Activated CD8-positive, alpha-beta memory T cell treated with anti-CD3 and anti-CD28 coated beads, Interleukin-2, amount 10 ng/mL, durations not matched to agents 7 days and 5 days (primary cell): ENCODE measurements around the gene HSPB6. TPM values are rescaled to one million over a fixed set of nuclear protein-coding genes. Genes with fewer than 3 reads are reported as not detected.
A peak's percentile ranks its signal among the peaks of the same experiment; 100 is the strongest.

Experiments
- ATAC-seq: fragments of 150-1000 bp; cut with Tn5 transposase; one replicate; pipeline ENCODE4 v1.10.0; 2021; ENCODE audit warnings: moderate library complexity
- CTCF ChIA-PET: fragments of 350-600 bp; sonication (Branson Sonifier 250); formaldehyde crosslinking; loops from one replicate; lab custom pipeline; 2021; ENCODE audit warnings: antibody characterized with exemption; lab: Charles Lee
- DNase-seq: peaks from one replicate; pipeline ENCODE4 v3.0.0-alpha.2; 2020
- H3K27ac Mint-ChIP-seq: one replicate; pipeline ENCODE4 v1.8.0; 2021; ENCODE audit warnings: mild to moderate bottlenecking, mixed read lengths
- H3K27me3 Mint-ChIP-seq: one replicate; pipeline ENCODE4 v1.8.0; 2021; ENCODE audit warnings: mixed read lengths
- H3K36me3 Mint-ChIP-seq: one replicate; pipeline ENCODE4 v1.8.0; 2021; ENCODE audit warnings: mild to moderate bottlenecking, mixed read lengths
- H3K4me1 Mint-ChIP-seq: one replicate; pipeline ENCODE4 v1.8.0; 2021; ENCODE audit warnings: mixed read lengths
- H3K4me3 Mint-ChIP-seq: one replicate; pipeline ENCODE4 v1.8.0; 2021; ENCODE audit warnings: mild to moderate bottlenecking, moderate library complexity, mixed read lengths
- H3K9me3 Mint-ChIP-seq: one replicate; pipeline ENCODE4 v1.8.0; 2022; ENCODE audit warnings: low read depth, mixed read lengths
- total RNA-seq, 2 experiments: library from RNA; stranded (reverse); gene quantifications; one replicate each; pipeline ENCODE4 v1.2.3, GENCODE V29; 2021

The HSPB6 gene
- total RNA-seq, 2 experiments from 2014 or later, result not detected

- ATAC-seq (no peak), DNase-seq (no peak)
- CTCF ChIA-PET, result no interaction called here
- Mint-ChIP-seq H3K36me3 (peaks cover 19% of the 10 kb centered on the region), H3K4me3 (no peak overlapping the region), H3K27me3 (no peaks in the 10 kb centered on the region), H3K4me1 (no peaks in the 10 kb centered on the region), H3K9me3 (no peaks in the 10 kb centered on the region), H3K27ac (no peak overlapping the region)
Measured at GRCh38 chr19:35766571-35767104, 9.8 kb upstream of the HSPB6 start.

GRCh38 chr19:35764432-35765315, 7.8 kb upstream of the HSPB6 start:
- DNase-seq (no peak), ATAC-seq (no peak)
- peak overlapping the region; percentile 40 for H3K27ac Mint-ChIP-seq
- CTCF ChIA-PET, result no interaction called here
- peaks cover 28% of the 10 kb centered on the region for H3K36me3 Mint-ChIP-seq
- peaks cover 3% of the 10 kb centered on the region for H3K4me1 Mint-ChIP-seq
- H3K9me3 Mint-ChIP-seq, result no peaks in the 10 kb centered on the region
- no peaks in the 10 kb centered on the region for H3K27me3 Mint-ChIP-seq
- no peak overlapping the region for H3K4me3 Mint-ChIP-seq

- H3K4me3 Mint-ChIP-seq, result no peak overlapping the region
- no peak for ATAC-seq
- no peak for DNase-seq
- CTCF ChIA-PET, result interaction anchor here (0.7 to 1.4 kb wide), 4 partner anchors 16 to 68 kb away, joined by 3 to 5 read pairs (median 4); partner anchors contain the start of genes PSENEN and U2AF1L4
- H3K9me3 Mint-ChIP-seq, result no peaks in the 10 kb centered on the region
- peaks cover 34% of the 10 kb centered on the region for H3K36me3 Mint-ChIP-seq
- H3K27me3 Mint-ChIP-seq, result no peaks in the 10 kb centered on the region
- H3K27ac Mint-ChIP-seq, result no peak overlapping the region
- H3K4me1 Mint-ChIP-seq, result peaks cover 28% of the 10 kb centered on the region
Measured at GRCh38 chr19:35760711-35761349, 4.0 kb upstream of the HSPB6 start.

- peaks cover 31% of the 10 kb centered on the region for H3K36me3 Mint-ChIP-seq
- CTCF ChIA-PET, result interaction anchor here (1.3 to 1.4 kb wide), 2 partner anchors 19 to 60 kb away, joined by 3 to 4 read pairs; no protein-coding TSS in a partner anchor
- no peaks in the 10 kb centered on the region for H3K9me3 Mint-ChIP-seq
- no peak for ATAC-seq
- peaks cover 29% of the 10 kb centered on the region for H3K4me1 Mint-ChIP-seq
- no peaks in the 10 kb centered on the region for H3K27me3 Mint-ChIP-seq
- H3K27ac Mint-ChIP-seq, result peak overlapping the region; percentile 36
- peak overlapping the region; percentile 89 for H3K4me3 Mint-ChIP-seq
- no peak for DNase-seq
Measured at GRCh38 chr19:35759697-35760096, 2.9 kb upstream of the HSPB6 start.

- ATAC-seq, result peak; percentile 98
- Mint-ChIP-seq H3K27me3 (no peaks in the 10 kb centered on the region), H3K9me3 (no peaks in the 10 kb centered on the region), H3K36me3 (peaks cover 29% of the 10 kb centered on the region), H3K4me3 (peak within 1 kb of the TSS; percentile 89), H3K27ac (peak within 1 kb of the TSS; percentile 94), H3K4me1 (peaks cover 29% of the 10 kb centered on the region)
- CTCF ChIA-PET, result interaction anchor here (0.9 to 1.0 kb wide), 2 partner anchors 10 to 18 kb away, joined by 3 to 5 read pairs; partner anchors contain the start of gene LIN37
- DNase-seq, result peak; percentile 100
Measured at GRCh38 chr19:35757749-35758608, 1.1 kb upstream of the HSPB6 start, which contains the start of gene PROSER3. Gene PROSER3 (plus strand): TSS chr19:35758176. CDS start chr19:35758216, 40 bp downstream.

GRCh38 chr19:35757231-35757748, 461 bp upstream of the HSPB6 start:
- Mint-ChIP-seq H3K36me3 (peaks cover 29% of the 10 kb centered on the region), H3K27ac (peak overlapping the region; percentile 94), H3K27me3 (no peaks in the 10 kb centered on the region), H3K4me1 (peaks cover 29% of the 10 kb centered on the region), H3K9me3 (no peaks in the 10 kb centered on the region), H3K4me3 (peak overlapping the region; percentile 89)
- ATAC-seq (peak; percentile 5), DNase-seq (peak; percentile 60)
- CTCF ChIA-PET, result interaction anchor here (0.9 to 1.0 kb wide), 2 partner anchors 10 to 17 kb away, joined by 3 to 5 read pairs; partner anchors contain the start of gene LIN37

- CTCF ChIA-PET, result interaction anchor here (1.3 kb wide), 1 partner anchor 37 kb away, joined by 3 read pairs; no protein-coding TSS in a partner anchor
- ATAC-seq (no peak), DNase-seq (peak; percentile 64)
- Mint-ChIP-seq H3K9me3 (no peaks in the 10 kb centered on the region), H3K27me3 (no peaks in the 10 kb centered on the region), H3K4me3 (peak overlapping the region; percentile 17), H3K4me1 (peaks cover 29% of the 10 kb centered on the region), H3K27ac (no peak overlapping the region), H3K36me3 (peaks cover 21% of the 10 kb centered on the region)
Measured at GRCh38 chr19:35755550-35756376, 1.1 kb downstream of the HSPB6 start.

GRCh38 chr19:35755131-35755549, 1.7 kb downstream of the HSPB6 start:
- H3K4me1 Mint-ChIP-seq, result peaks cover 31% of the 10 kb centered on the region
- H3K27ac Mint-ChIP-seq, result no peak overlapping the region
- CTCF ChIA-PET, result no interaction called here

GRCh38 chr19:35754370-35755130, 2.3 kb downstream of the HSPB6 start:
- no peak overlapping the region for H3K4me3 Mint-ChIP-seq
- peak; percentile 37 for DNase-seq
- H3K36me3 Mint-ChIP-seq, result peaks cover 10% of the 10 kb centered on the region
- H3K27me3 Mint-ChIP-seq, result no peaks in the 10 kb centered on the region
- CTCF ChIA-PET, result interaction anchor here (0.5 kb wide), 1 partner anchor 62 kb away, joined by 3 read pairs; no protein-coding TSS in a partner anchor
- no peak overlapping the region for H3K27ac Mint-ChIP-seq
- ATAC-seq, result no peak
- no peaks in the 10 kb centered on the region for H3K9me3 Mint-ChIP-seq
- H3K4me1 Mint-ChIP-seq, result peaks cover 33% of the 10 kb centered on the region

More at GRCh38 chr19:35755131-35755549, 1.7 kb downstream of the HSPB6 start:
- Mint-ChIP-seq H3K4me3 (no peak overlapping the region), H3K27me3 (no peaks in the 10 kb centered on the region), H3K9me3 (no peaks in the 10 kb centered on the region), H3K36me3 (peaks cover 15% of the 10 kb centered on the region)
- no peak for ATAC-seq
- DNase-seq, result no peak

- no peak for ATAC-seq
- H3K36me3 Mint-ChIP-seq, result peaks cover 6% of the 10 kb centered on the region
- peaks cover 30% of the 10 kb centered on the region for H3K4me1 Mint-ChIP-seq
- DNase-seq, result peak; percentile 38
- CTCF ChIA-PET, result interaction anchor here (0.5 kb wide), 1 partner anchor 61 kb away, joined by 3 read pairs; no protein-coding TSS in a partner anchor
- no peak overlapping the region for H3K4me3 Mint-ChIP-seq
- H3K27ac Mint-ChIP-seq, result no peak overlapping the region
- no peaks in the 10 kb centered on the region for H3K27me3 Mint-ChIP-seq
- H3K9me3 Mint-ChIP-seq, result no peaks in the 10 kb centered on the region
Measured at GRCh38 chr19:35753634-35754369, 3.0 kb downstream of the HSPB6 start.
